Duodenal mucosa (tissue), 2 donors: Measurements from ENCODE around the gene DCUN1D3.
"Not testable (repeated sequence)": the region's sequence is repeated elsewhere in the genome, so short reads cannot be mapped to it uniquely, and the experiment has no call there.

Experiments
- H3K27ac ChIP-seq: one replicate; pipeline ENCODE4 v1.7.0; 2013; ENCODE audit warnings: low read depth, low read length
- H3K27me3 ChIP-seq, 2 donors: one replicate each; pipeline ENCODE4 v1.7.0; 2013; ENCODE audit warnings: low read length in 2 of 2, control low read depth in 1 of 2; ENCODE audit not compliant: insufficient read depth in 2 of 2, control insufficient read depth in 1 of 2
- H3K36me3 ChIP-seq, 2 donors: one replicate each; pipeline ENCODE4 v1.7.0; 2013; ENCODE audit warnings: low read length in 2 of 2, control low read depth in 1 of 2; ENCODE audit not compliant: insufficient read depth in 2 of 2, control insufficient read depth in 1 of 2
- H3K4me1 ChIP-seq, 2 donors: one replicate each; pipeline ENCODE4 v1.7.0; 2013; ENCODE audit warnings: low read length in 2 of 2, control low read depth in 1 of 2; ENCODE audit not compliant: insufficient read depth in 2 of 2, control insufficient read depth in 1 of 2
- H3K4me3 ChIP-seq, 2 donors: one replicate each; pipeline ENCODE4 v1.7.0; 2013; ENCODE audit warnings: low read length in 2 of 2, low read depth in 1 of 2
- H3K9ac ChIP-seq, 2 donors: one replicate each; pipeline ENCODE4 v1.7.0; 2013; ENCODE audit warnings: low read length in 2 of 2, low read depth in 1 of 2
- H3K9me3 ChIP-seq, 2 donors: one replicate each; pipeline ENCODE4 v1.7.0; 2013; ENCODE audit warnings: low read length in 2 of 2, control low read depth in 1 of 2; ENCODE audit not compliant: control insufficient read depth in 1 of 2

The DCUN1D3 gene

GRCh38 chr16:20812510-20812909 is 87.6 kb downstream of the DCUN1D3 start:
- H3K4me3 ChIP-seq = no peak overlapping the region
- H3K9ac ChIP-seq = no peak overlapping the region
- H3K4me1 ChIP-seq = peaks cover 8 to 9% of the 10 kb centered on the region in 2 donors
- no peaks in the 10 kb centered on the region for H3K9me3 ChIP-seq
- H3K27ac ChIP-seq = no peak overlapping the region
- H3K27me3 ChIP-seq = no peaks in the 10 kb centered on the region
- peaks cover 3% of the 10 kb centered on the region in 2 donors for H3K36me3 ChIP-seq

GRCh38 chr16:20811889-20812439 is 88.2 kb downstream of the DCUN1D3 start:
- no peak overlapping the region for H3K4me3 ChIP-seq
- H3K4me1 ChIP-seq = peaks cover 9 to 12% of the 10 kb centered on the region in 2 donors
- no peaks in the 10 kb centered on the region for H3K9me3 ChIP-seq
- H3K9ac ChIP-seq = no peak overlapping the region
- H3K27me3 ChIP-seq = no peaks in the 10 kb centered on the region
- no peak overlapping the region for H3K27ac ChIP-seq
- peaks cover 3% of the 10 kb centered on the region in 2 donors for H3K36me3 ChIP-seq

- no peak overlapping the region for H3K4me3 ChIP-seq
- H3K27ac ChIP-seq = no peak overlapping the region
- no peaks in the 10 kb centered on the region for H3K27me3 ChIP-seq
- no peak overlapping the region for H3K9ac ChIP-seq
- H3K36me3 ChIP-seq = no peaks in the 10 kb centered on the region
- no peaks in the 10 kb centered on the region for H3K9me3 ChIP-seq
- peaks cover 11 to 12% of the 10 kb centered on the region in 2 donors for H3K4me1 ChIP-seq
Observed at GRCh38 chr16:20807862-20808261, 92.3 kb downstream of the DCUN1D3 start.

- Histone ChIP-seq H3K4me1 (peaks cover 4 to 5% of the 10 kb centered on the region in 2 donors), H3K27ac (peak within 1 kb of the TSS; percentile 86), H3K9ac (peak within 1 kb of the TSS; percentile 85 to 86), H3K9me3 (no peaks in the 10 kb centered on the region), H3K36me3 (no peaks in the 10 kb centered on the region), H3K4me3 (peak within 1 kb of the TSS; percentile 94 to 95), H3K27me3 (no peaks in the 10 kb centered on the region)
Observed at GRCh38 chr16:20806168-20807050, 93.7 kb downstream of the DCUN1D3 start, which contains the start of the genes ERI2 and REXO5. Gene ERI2, minus strand, starts transcription at chr16:20806472. Its CDS starts 42 bp downstream, at chr16:20806430. Gene REXO5, plus strand, starts transcription at chr16:20806527. Its CDS starts 427 bp downstream, at chr16:20806954.

GRCh38 chr16:20805684-20806167 is 94.4 kb downstream of the DCUN1D3 start:
- not testable (repeated sequence) for H3K9me3 ChIP-seq, H3K27me3 ChIP-seq, H3K36me3 ChIP-seq, H3K4me1 ChIP-seq
- H3K4me3 ChIP-seq = peak overlapping the region; percentile 94 to 95
- peak overlapping the region; percentile 85 to 86 for H3K9ac ChIP-seq
- peak overlapping the region; percentile 86 for H3K27ac ChIP-seq
